SK-N-SH treated with all-trans-retinoic acid at 6 μM for 48 hours (cell line): ENCODE measurements around the gene PRICKLE3.

ENCODE experiments used
- ARNTL ChIP-seq: fragments of 450-650 bp; formaldehyde crosslinking; IDR thresholded peaks from 2 replicates; pipeline ENCODE4 v1.5.0; 2020; ENCODE audit warnings: low read depth, mild to moderate bottlenecking, moderate library complexity, borderline replicate concordance
- CREB5 ChIP-seq: fragments of 250-450 bp; sonication (Bioruptor Pico); IDR thresholded peaks from 2 replicates; pipeline ENCODE4 v1.5.1; 2020; ENCODE audit warnings: low read depth, mild to moderate bottlenecking, moderate library complexity
- ESRRG ChIP-seq: fragments of 250-450 bp; sonication (Bioruptor Pico); IDR thresholded peaks from 2 replicates; pipeline ENCODE4 v1.6.1; 2021; ENCODE audit warnings: mild to moderate bottlenecking
- ISL1 ChIP-seq: fragments of 250-450 bp; sonication (Bioruptor Pico); IDR thresholded peaks from 2 replicates; pipeline ENCODE4 v2.1.2; 2022; ENCODE audit warnings: mild to moderate bottlenecking, moderate library complexity
- TOX ChIP-seq: fragments of 250-450 bp; sonication (Bioruptor Pico); IDR thresholded peaks from 2 replicates; pipeline ENCODE4 v1.8.0; 2021; ENCODE audit warnings: mild to moderate bottlenecking, moderate library complexity, borderline replicate concordance
- ZC3H10 ChIP-seq: fragments of 250-450 bp; sonication (Bioruptor Pico); IDR thresholded peaks from 2 replicates; pipeline ENCODE4 v1.5.1; 2021; ENCODE audit warnings: mild to moderate bottlenecking, moderate library complexity
- ZFP3 ChIP-seq: fragments of 250-450 bp; sonication (Bioruptor Pico); IDR thresholded peaks from 2 replicates; pipeline ENCODE4 v1.5.0; 2020; ENCODE audit warnings: mild to moderate bottlenecking, moderate library complexity
- ZFP30 ChIP-seq: fragments of 450-650 bp; formaldehyde crosslinking; IDR thresholded peaks from 2 replicates; pipeline ENCODE4 v1.5.0; 2022; ENCODE audit warnings: mild to moderate bottlenecking, moderate library complexity
- ZNF8 ChIP-seq: fragments of 450-650 bp; formaldehyde crosslinking; IDR thresholded peaks from 2 replicates; pipeline ENCODE4 v1.5.0; 2020; ENCODE audit warnings: mild to moderate bottlenecking, moderate library complexity

- TF ChIP-seq ESRRG (CRISPR knock-in tag) (no peak), ZNF8 (no peak), ISL1 (CRISPR knock-in tag) (no peak), TOX (CRISPR knock-in tag) (no peak), ARNTL (CRISPR knock-in tag) (no peak), ZFP30 (CRISPR knock-in tag) (no peak), CREB5 (CRISPR knock-in tag) (no peak), ZFP3 (CRISPR knock-in tag) (no peak), ZC3H10 (CRISPR knock-in tag) (no peak)
Measured at GRCh38 chrX:49202022-49202421, 15.8 kb upstream of the PRICKLE3 start.
